ENCODE measurements around the gene WDR55.
"Not testable (repeated sequence)": the region's sequence is repeated elsewhere in the genome, so short reads cannot be mapped to it uniquely, and the experiment has no call there.

WDR55 gene

DNA sequence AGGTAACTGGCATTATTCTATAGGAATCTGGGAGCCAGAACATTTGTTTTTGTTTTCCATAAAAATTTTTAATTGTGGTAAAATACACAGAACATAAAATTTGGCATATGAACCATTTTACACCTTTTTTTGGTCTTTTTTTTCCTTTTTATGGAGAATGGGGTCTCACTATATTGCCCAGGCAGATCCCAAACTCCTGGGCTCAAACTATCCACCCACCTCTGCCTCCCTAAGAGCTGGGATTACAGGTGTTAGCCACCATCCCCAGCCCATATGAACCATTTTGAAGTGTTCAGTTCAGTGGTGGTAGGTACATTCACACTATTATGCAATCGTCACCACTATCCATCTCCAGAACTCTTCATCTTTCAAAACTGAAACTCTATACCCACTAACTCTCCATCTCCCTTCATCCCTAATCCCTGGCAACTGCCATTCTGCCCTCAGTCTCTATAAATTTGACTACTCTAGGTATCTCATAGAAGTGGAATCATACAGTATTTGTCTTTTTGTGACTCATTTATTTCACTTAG is 48.9 kb downstream of the WDR55 start:
- no peak for DNase-seq

DNA sequence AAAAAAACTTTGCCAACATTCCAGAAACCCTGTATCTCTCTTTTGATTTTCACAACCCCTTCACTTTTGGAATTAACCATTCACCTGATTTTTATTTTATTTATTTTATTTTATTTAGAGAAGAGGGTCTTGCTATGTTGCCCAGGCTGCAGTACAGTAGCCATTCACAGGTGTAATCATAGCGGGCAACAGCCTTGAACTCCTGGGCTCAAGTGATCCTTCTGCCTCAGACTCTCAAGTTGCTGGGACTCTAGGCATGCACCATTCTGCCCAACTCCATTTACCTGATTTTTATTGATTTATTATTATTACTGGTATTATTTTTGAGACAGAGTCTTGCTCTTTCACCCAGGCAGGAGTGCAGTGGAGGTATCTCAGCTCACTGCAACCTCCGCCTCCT is 51.5 kb downstream of the WDR55 start:
- DNase-seq: not testable (repeated sequence)

DNA sequence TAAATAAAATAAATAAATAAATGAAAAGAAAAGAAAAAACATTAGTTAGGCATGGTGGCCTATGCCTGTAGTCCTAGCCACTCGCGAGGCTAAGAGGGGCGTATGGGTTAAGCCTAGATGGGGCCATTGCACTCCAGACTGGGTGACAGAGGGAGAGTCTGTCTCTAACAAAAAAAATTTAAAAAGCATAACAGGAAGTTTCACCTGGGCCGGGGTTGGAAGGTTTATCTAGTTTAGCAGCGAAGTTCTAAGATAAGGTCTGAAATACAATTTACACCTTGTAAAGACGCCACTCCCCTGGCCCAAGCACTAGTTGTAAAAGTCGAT is 53.5 kb downstream of the WDR55 start:
- DNase-seq: no peak

DNA sequence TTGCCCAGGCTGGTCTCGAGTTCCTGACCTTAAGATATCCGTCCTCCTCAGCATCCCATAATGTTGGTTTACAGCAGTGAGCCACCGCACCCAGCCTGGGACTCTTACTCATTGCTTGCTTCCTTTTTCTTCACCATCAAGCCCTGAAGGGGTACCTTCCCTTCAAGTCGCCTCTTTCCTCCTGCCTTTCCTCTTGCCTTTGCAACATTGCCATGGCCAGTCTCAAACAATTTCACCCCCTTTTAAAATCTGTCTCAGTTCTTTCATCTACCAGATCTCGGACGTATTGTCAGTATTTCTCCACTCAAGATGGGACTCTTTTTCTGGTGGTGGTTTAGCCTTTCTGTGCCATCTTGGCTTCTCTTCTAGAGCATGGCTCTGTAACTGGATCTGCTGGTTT is 56.0 kb downstream of the WDR55 start:
- DNase-seq: not testable (repeated sequence)

DNA sequence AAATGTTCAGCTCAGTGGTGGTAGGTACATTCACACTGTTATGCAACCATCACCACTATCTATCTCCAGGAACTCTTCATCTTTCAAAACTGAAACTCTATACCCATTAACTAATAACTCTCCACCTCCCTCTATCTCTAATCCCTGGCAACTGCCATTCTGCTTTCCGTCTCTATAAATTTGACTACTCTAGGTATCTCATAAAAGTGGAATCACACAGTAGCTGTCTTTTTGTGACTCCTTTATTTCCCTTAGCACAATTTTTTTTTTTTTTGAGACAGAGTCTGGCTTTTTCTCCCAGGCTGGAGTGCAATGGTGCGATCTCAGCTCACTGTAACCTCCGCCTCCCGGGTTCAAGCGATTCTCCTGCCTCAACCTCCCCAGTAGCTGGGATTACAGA is 56.7 kb downstream of the WDR55 start:
- DNase-seq: not testable (repeated sequence)

All from stimulated activated CD4-positive, alpha-beta T cell treated with anti-CD3 and anti-CD28 coated beads, Interleukin-2, amount 100 ng/mL, for 24 hours (primary cell).